IMR-90 (cell line): ENCODE results near the gene RC3H1. TPM values are rescaled to one million over a fixed set of nuclear protein-coding genes. Genes with fewer than 3 reads are reported as not detected.

Experiments used
- ATAC-seq: fragments of 200-7000 bp; cut with Tn5 transposase; 2 replicates; pipeline ENCODE4 v1.9.1; 2020; ENCODE audit warnings: low read depth, mild to moderate bottlenecking, moderate library complexity
- BruUV-seq: library from RNA; stranded (reverse); fragments of 400-500 nt; replicated peaks from 2 replicates; lab custom pipeline; 2021; lab: Mats Ljungman, UMichigan
- CTCF ChIA-PET: fragments of 300-600 bp; formaldehyde crosslinking; extraction: SDS; loops from one replicate; lab custom pipeline; 2021; ENCODE audit warnings: antibody characterized with exemption; lab: Yijun Ruan, JAX
- POLR2A ChIA-PET: fragments of 300-600 bp; sonication (Branson Sonifier 250); formaldehyde crosslinking; loops from one replicate; lab custom pipeline; 2022; ENCODE audit warnings: antibody characterized with exemption; ENCODE audit not compliant: unreplicated experiment; lab: Charles Lee
- DNase-seq: peaks from one replicate; pipeline ENCODE4 v3.0.0; 2013
- H2AFZ ChIP-seq: replicated peaks from 2 replicates; pipeline ENCODE3; 2013; ENCODE audit warnings: low read length, mild to moderate bottlenecking; ENCODE audit not compliant: poor library complexity
- H2AK5ac ChIP-seq: 2 replicates; pipeline ENCODE4 v1.6.1; 2013; ENCODE audit warnings: low read depth, low read length, inconsistent platforms
- H2AK9ac ChIP-seq: replicated peaks from 2 replicates; pipeline ENCODE3; 2013; ENCODE audit warnings: mild to moderate bottlenecking, low read depth, low read length, moderate library complexity; ENCODE audit not compliant: poor library complexity
- H2BK120ac ChIP-seq: 2 replicates; pipeline ENCODE4 v1.6.1; 2013; ENCODE audit warnings: low read depth, low read length, inconsistent platforms
- H2BK15ac ChIP-seq: 3 replicates; pipeline ENCODE4 v1.6.1; 2013; ENCODE audit warnings: low read depth, low read length, inconsistent platforms
- H2BK20ac ChIP-seq: 2 replicates; pipeline ENCODE4 v1.6.1; 2013; ENCODE audit warnings: low read depth, mild to moderate bottlenecking, inconsistent platforms, low read length, moderate library complexity
- H2BK5ac ChIP-seq: 2 replicates; pipeline ENCODE4 v1.6.1; 2013; ENCODE audit warnings: mild to moderate bottlenecking, low read depth, low read length, inconsistent platforms; ENCODE audit not compliant: poor library complexity, severe bottlenecking
- H3K14ac ChIP-seq: replicated peaks from 2 replicates; pipeline ENCODE4 v1.6.1; 2013; ENCODE audit warnings: low read depth, low read length, inconsistent platforms
- H3K18ac ChIP-seq: 2 replicates; pipeline ENCODE4 v1.6.1; 2013; ENCODE audit warnings: low read depth, low read length, control low read depth
- H3K23ac ChIP-seq: 2 replicates; pipeline ENCODE4 v1.6.1; 2013; ENCODE audit warnings: low read depth, low read length, inconsistent platforms
- H3K27ac ChIP-seq: 2 replicates; pipeline ENCODE4 v1.5.1; 2013; ENCODE audit warnings: mild to moderate bottlenecking, control low read depth, low read length; ENCODE audit not compliant: insufficient read depth
- H3K27me3 ChIP-seq: 2 replicates; pipeline ENCODE4 v1.6.1; 2013; ENCODE audit warnings: low read length; ENCODE audit not compliant: control insufficient read depth, insufficient read depth
- H3K36me3 ChIP-seq: 2 replicates; pipeline ENCODE4 v1.6.1; 2013; ENCODE audit warnings: low read length, mixed read lengths; ENCODE audit not compliant: control insufficient read depth, insufficient read depth
- H3K4ac ChIP-seq: 2 replicates; pipeline ENCODE4 v1.6.1; 2013; ENCODE audit warnings: low read depth, low read length, inconsistent platforms
- H3K4me1 ChIP-seq: 2 replicates; pipeline ENCODE4 v1.6.1; 2013; ENCODE audit warnings: low read length, mixed read lengths; ENCODE audit not compliant: control insufficient read depth, insufficient read depth
- H3K4me2 ChIP-seq: 2 replicates; pipeline ENCODE4 v1.6.1; 2013; ENCODE audit warnings: low read depth, mild to moderate bottlenecking, control low read depth, low read length, moderate library complexity
- H3K4me3 ChIP-seq: 2 replicates; pipeline ENCODE4 v1.5.1; 2013; ENCODE audit warnings: low read depth, mild to moderate bottlenecking, control low read depth, low read length, moderate library complexity; ENCODE audit not compliant: insufficient read depth
- H3K56ac ChIP-seq: 2 replicates; pipeline ENCODE4 v1.6.1; 2013; ENCODE audit warnings: low read length, inconsistent platforms; ENCODE audit not compliant: insufficient read depth; ENCODE audit errors: extremely low read depth
- H3K79me1 ChIP-seq, 2 experiments: 2 replicates each; pipeline ENCODE4 v1.6.1; 2013; ENCODE audit warnings: low read length in 2 of 2, inconsistent platforms in 1 of 2, low read depth in 1 of 2
- H3K9ac ChIP-seq: 2 replicates; pipeline ENCODE4 v1.6.1; 2013; ENCODE audit warnings: low read depth, low read length, control low read depth
- H3K9me1 ChIP-seq: 2 replicates; pipeline ENCODE4 v1.6.1; 2013; ENCODE audit warnings: low read length, inconsistent platforms; ENCODE audit not compliant: insufficient read depth
- H3K9me3 ChIP-seq: 2 replicates; pipeline ENCODE4 v1.6.1; 2013; ENCODE audit warnings: low read length; ENCODE audit not compliant: control insufficient read depth, insufficient read depth
- H4K20me1 ChIP-seq: 2 replicates; pipeline ENCODE4 v1.6.1; 2013; ENCODE audit warnings: low read length, inconsistent platforms; ENCODE audit not compliant: insufficient read depth
- H4K5ac ChIP-seq: 2 replicates; pipeline ENCODE4 v1.6.1; 2013; ENCODE audit warnings: mild to moderate bottlenecking, low read depth, low read length, control low read depth
- H4K8ac ChIP-seq, 2 experiments: 2 replicates each; pipeline ENCODE4 v1.6.1; 2013; ENCODE audit warnings: low read depth in 2 of 2, low read length in 2 of 2, control low read depth in 1 of 2, inconsistent platforms in 1 of 2
- H4K91ac ChIP-seq: 2 replicates; pipeline ENCODE4 v1.6.1; 2013; ENCODE audit warnings: low read depth, low read length, inconsistent platforms; ENCODE audit not compliant: insufficient read depth
- BHLHE40 ChIP-seq: fragments of 150-350 bp; IDR thresholded peaks from 2 replicates; pipeline ENCODE4 v1.6.1; 2016; ENCODE audit warnings: mild to moderate bottlenecking, low read depth, low read length
- CEBPB ChIP-seq: IDR thresholded peaks from 2 replicates; pipeline ENCODE4 v1.6.1; 2012; ENCODE audit warnings: low read depth, low read length, improper control_type of control experiment
- MAFK ChIP-seq: IDR thresholded peaks from 2 replicates; pipeline ENCODE4 v1.6.1; 2012; ENCODE audit warnings: low read depth, low read length, improper control_type of control experiment
- MAZ ChIP-seq: IDR thresholded peaks from 2 replicates; pipeline ENCODE4 v1.6.1; 2012; ENCODE audit warnings: low read depth, mild to moderate bottlenecking, low read length, improper control_type of control experiment, moderate library complexity, borderline replicate concordance
- MXI1 ChIP-seq: IDR thresholded peaks from 2 replicates; pipeline ENCODE4 v1.6.1; 2012; ENCODE audit warnings: low read depth, mild to moderate bottlenecking, low read length, moderate library complexity, borderline replicate concordance
- NFE2L2 ChIP-seq: fragments of 150-350 bp; IDR thresholded peaks from 2 replicates; pipeline ENCODE4 v1.6.1; 2016; ENCODE audit warnings: low read depth, mild to moderate bottlenecking, low read length
- POLR2A ChIP-seq: IDR thresholded peaks from 2 replicates; pipeline ENCODE4 v1.6.1; 2012; ENCODE audit warnings: mild to moderate bottlenecking, low read depth, low read length
- RAD21 ChIP-seq: IDR thresholded peaks from 2 replicates; pipeline ENCODE4 v1.6.1; 2012; ENCODE audit warnings: low read length, improper control_type of control experiment
- RCOR1 ChIP-seq: IDR thresholded peaks from 2 replicates; pipeline ENCODE4 v1.6.1; 2012; ENCODE audit warnings: mild to moderate bottlenecking, low read length, improper control_type of control experiment; ENCODE audit not compliant: insufficient replicate concordance
- RFX5 ChIP-seq: IDR thresholded peaks from 2 replicates; pipeline ENCODE4 v1.8.0; 2012; ENCODE audit warnings: low read depth, mild to moderate bottlenecking, low read length, moderate library complexity
- dilution Hi-C: fragments of 300-500 bp; cut with HindIII; formaldehyde crosslinking; loops from one replicate; pipeline ENCODE4 v1.14.3; 2018; ENCODE audit warnings: low sequenced_read_pairs; ENCODE audit not compliant: unreplicated experiment
- in situ Hi-C: fragments of 300-500 bp; cut with MboI; formaldehyde crosslinking; loops from 3 replicates; pipeline ENCODE4 v1.14.3; 2019; ENCODE audit warnings: low sequenced_read_pairs, inconsistent platforms, mixed read lengths
- intact Hi-C: fragments of 100-400 bp; cut with micrococcal nuclease; formaldehyde crosslinking; loops from 2 replicates; pipeline ENCODE4 v1.10.0; 2022
- polyA plus RNA-seq, 3 experiments: library from polyadenylated mRNA; depleted of rRNA; stranded (reverse); fragments of >200 nt; gene quantifications; 2 replicates each; pipeline ENCODE4 v1.2.3, GENCODE V29; 2012; ENCODE audit warnings: low replicate concordance in 1 of 3
- total RNA-seq: library from RNA; depleted of rRNA; stranded (reverse); fragments of >200 nt; gene quantifications from 2 replicates; pipeline ENCODE4 v1.2.3, GENCODE V29; 2012
- TF ChIP-seq, protein P1 (sequence below): conservative IDR thresholded peaks from 2 replicates; pipeline ENCODE4 v1.5.1; 2012; ENCODE audit warnings: mild to moderate bottlenecking, low read depth, low read length, improper control_type of control experiment

The RC3H1 gene
- total and polyA plus RNA-seq, 2 of the 4 experiments (the other 2 are of a cell fraction): 5.1 to 39.3 TPM

DNA sequence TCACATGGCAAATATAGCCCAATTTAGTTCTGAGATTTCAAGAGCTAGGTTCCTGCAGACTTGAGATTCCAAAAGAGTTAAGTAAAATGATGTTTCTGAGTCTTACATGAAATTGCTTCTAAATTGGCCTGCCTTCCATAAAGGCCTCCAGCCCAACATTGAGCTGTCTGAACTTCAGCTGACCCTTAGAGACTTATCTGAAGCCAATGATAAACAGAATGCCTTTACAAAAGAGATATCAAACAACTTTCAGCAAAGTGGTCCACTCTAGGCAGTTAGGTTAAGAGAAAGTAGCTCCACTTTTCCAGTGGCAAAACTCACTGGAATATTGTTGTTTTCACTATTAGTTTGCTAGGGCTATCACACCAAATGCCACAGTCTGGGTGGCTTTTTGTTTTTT, 6.3 kb upstream of the RC3H1 start:
- H3K9me3 ChIP-seq: no peaks in the 10 kb centered on the region
- no peak overlapping the region for H3K27ac ChIP-seq
- 0 out of 2 replicates have a peak, but pooled peaks cover 4% of the 10 kb centered on the region for H3K9me1 ChIP-seq
- intact Hi-C loops (no loop called here), in situ Hi-C loops (no loop called here), dilution Hi-C loops (no loop called here)
- H3K27me3 ChIP-seq: no peaks in the 10 kb centered on the region
- H3K18ac ChIP-seq: peak overlapping the region; percentile 20; the same call in 1 of the 2 replicates
- no peak for DNase-seq
- no peak overlapping the region for H3K56ac ChIP-seq
- peak overlapping the region; percentile 16; the same call in 1 of the 2 replicates for H4K91ac ChIP-seq
- no peak overlapping the region for H3K14ac ChIP-seq
- H2AK9ac ChIP-seq: no peak overlapping the region
- peaks cover 8% of the 10 kb centered on the region for H3K4me1 ChIP-seq
- H4K20me1 ChIP-seq: no peaks in the 10 kb centered on the region
- no peak overlapping the region for H3K4me2 ChIP-seq
- no peak overlapping the region; the same call in 1 of the 2 replicates for H4K5ac ChIP-seq
- H3K9ac ChIP-seq: no peak overlapping the region
- ChIA-PET CTCF (no interaction called here), POLR2A (no interaction called here)
- no peak overlapping the region; the same call in 1 of the 2 replicates for H3K23ac ChIP-seq
- no peak overlapping the region for H2AK5ac ChIP-seq
- no peaks in the 10 kb centered on the region for H3K79me1 ChIP-seq
- no peaks in the 10 kb centered on the region for H3K36me3 ChIP-seq
- H3K4me3 ChIP-seq: no peak overlapping the region
- H2BK120ac ChIP-seq: peak overlapping the region; percentile 40; the same call in 1 of the 2 replicates
- ATAC-seq: no peak
- peak overlapping the region; percentile 39; the same call in 1 of the 2 replicates for H2BK20ac ChIP-seq
- H4K8ac ChIP-seq: no peak overlapping the region
- peak overlapping the region; percentile 22 for H3K4ac ChIP-seq
- no peak overlapping the region for H2BK15ac ChIP-seq
- TF ChIP-seq BHLHE40: no peak
- no peak for TF ChIP-seq MAZ
- TF ChIP-seq RFX5: no peak
- TF ChIP-seq NFE2L2: no peak
- no peak for TF ChIP-seq RCOR1
- TF ChIP-seq RAD21: no peak
- no peak for TF ChIP-seq MXI1
- TF ChIP-seq MAFK: no peak
- TF ChIP-seq CEBPB: no peak
- TF ChIP-seq, protein P1, sequence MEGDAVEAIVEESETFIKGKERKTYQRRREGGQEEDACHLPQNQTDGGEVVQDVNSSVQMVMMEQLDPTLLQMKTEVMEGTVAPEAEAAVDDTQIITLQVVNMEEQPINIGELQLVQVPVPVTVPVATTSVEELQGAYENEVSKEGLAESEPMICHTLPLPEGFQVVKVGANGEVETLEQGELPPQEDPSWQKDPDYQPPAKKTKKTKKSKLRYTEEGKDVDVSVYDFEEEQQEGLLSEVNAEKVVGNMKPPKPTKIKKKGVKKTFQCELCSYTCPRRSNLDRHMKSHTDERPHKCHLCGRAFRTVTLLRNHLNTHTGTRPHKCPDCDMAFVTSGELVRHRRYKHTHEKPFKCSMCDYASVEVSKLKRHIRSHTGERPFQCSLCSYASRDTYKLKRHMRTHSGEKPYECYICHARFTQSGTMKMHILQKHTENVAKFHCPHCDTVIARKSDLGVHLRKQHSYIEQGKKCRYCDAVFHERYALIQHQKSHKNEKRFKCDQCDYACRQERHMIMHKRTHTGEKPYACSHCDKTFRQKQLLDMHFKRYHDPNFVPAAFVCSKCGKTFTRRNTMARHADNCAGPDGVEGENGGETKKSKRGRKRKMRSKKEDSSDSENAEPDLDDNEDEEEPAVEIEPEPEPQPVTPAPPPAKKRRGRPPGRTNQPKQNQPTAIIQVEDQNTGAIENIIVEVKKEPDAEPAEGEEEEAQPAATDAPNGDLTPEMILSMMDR: no peak
- TF ChIP-seq POLR2A: no peak
- H2AFZ ChIP-seq: no peak overlapping the region
- BruUV-seq: no TSS peak
- peak overlapping the region; percentile 48 for H2BK5ac ChIP-seq
